SK-N-MC (cell line): Measurements from ENCODE around the gene NDFIP1.

Experiments used
- EZH2 ChIP-seq: fragments of 200-600 bp; sonication (generic); IDR thresholded peaks from one replicate; pipeline ENCODE4 v1.6.1; 2017; ENCODE audit warnings: antibody characterized with exemption
- POLR2AphosphoS5 ChIP-seq: IDR thresholded peaks from 2 replicates; pipeline ENCODE4 v1.6.1; 2012; ENCODE audit warnings: mild to moderate bottlenecking, low read depth, low read length, borderline replicate concordance

- no peak for TF ChIP-seq EZH2
- no peak for TF ChIP-seq POLR2AphosphoS5
Measured at GRCh38 chr5:142193114-142193428, 84.5 kb downstream of the NDFIP1 start.
